HepG2 (cell line): ENCODE data around the gene GPR152.

Source experiments
- FOXO1 ChIP-seq: sonication (generic); formaldehyde crosslinking; IDR thresholded peaks from 2 replicates; pipeline ENCODE4 v1.4.0; 2020; ENCODE audit warnings: missing genetic modification reagents
- HNRNPLL ChIP-seq: fragments of 200-400 bp; formaldehyde crosslinking; IDR thresholded peaks from 2 replicates; pipeline ENCODE4 v1.6.1; 2017; ENCODE audit warnings: mild to moderate bottlenecking, low read depth, low read length; ENCODE audit not compliant: poor library complexity, severe bottlenecking
- MAF1 ChIP-seq: sonication (generic); formaldehyde crosslinking; IDR thresholded peaks from 2 replicates; pipeline ENCODE4 v1.5.0; 2020; ENCODE audit warnings: missing genetic modification reagents, borderline replicate concordance
- POLR2A ChIP-seq, 2 experiments: IDR thresholded peaks; 2 replicates each; pipeline ENCODE4 v1.6.1; 2011; ENCODE audit warnings: low read depth in 2 of 2, low read length in 2 of 2, mild to moderate bottlenecking in 1 of 2, moderate library complexity in 1 of 2; ENCODE audit not compliant: insufficient read depth in 1 of 2
- POLR2AphosphoS5 ChIP-seq: IDR thresholded peaks from 2 replicates; pipeline ENCODE4 v1.6.1; 2012; ENCODE audit warnings: low read depth, low read length
- ZFX ChIP-seq: sonication (generic); formaldehyde crosslinking; IDR thresholded peaks from 2 replicates; pipeline ENCODE4 v1.4.0; 2020; ENCODE audit warnings: mild to moderate bottlenecking, low read depth, missing genetic modification reagents, moderate library complexity
- ZKSCAN5 ChIP-seq: sonication (generic); formaldehyde crosslinking; IDR thresholded peaks from 2 replicates; pipeline ENCODE4 v1.5.1; 2020; ENCODE audit warnings: mild to moderate bottlenecking, missing genetic modification reagents
- TF ChIP-seq, protein P1 (sequence below): sonication (generic); formaldehyde crosslinking; IDR thresholded peaks from 2 replicates; pipeline ENCODE4 v1.5.0; 2020; ENCODE audit warnings: mild to moderate bottlenecking, missing genetic modification reagents, moderate library complexity

GRCh38 chr11:67450796-67451657 is 1.5 kb downstream of the GPR152 start:
- TF ChIP-seq POLR2A (IDR thresholded peaks at IDR 0.05; ENCODE audit: insufficient read depth in 1 of 2, low read depth in 2 of 2, low read length in 2 of 2) (no peak), MAF1 (CRISPR knock-in tag) (no peak), HNRNPLL (no peak), FOXO1 (CRISPR knock-in tag) (no peak), POLR2AphosphoS5 (no peak), ZKSCAN5 (CRISPR knock-in tag) (no peak), ZFX (CRISPR knock-in tag) (no peak)
- TF ChIP-seq, protein P1, sequence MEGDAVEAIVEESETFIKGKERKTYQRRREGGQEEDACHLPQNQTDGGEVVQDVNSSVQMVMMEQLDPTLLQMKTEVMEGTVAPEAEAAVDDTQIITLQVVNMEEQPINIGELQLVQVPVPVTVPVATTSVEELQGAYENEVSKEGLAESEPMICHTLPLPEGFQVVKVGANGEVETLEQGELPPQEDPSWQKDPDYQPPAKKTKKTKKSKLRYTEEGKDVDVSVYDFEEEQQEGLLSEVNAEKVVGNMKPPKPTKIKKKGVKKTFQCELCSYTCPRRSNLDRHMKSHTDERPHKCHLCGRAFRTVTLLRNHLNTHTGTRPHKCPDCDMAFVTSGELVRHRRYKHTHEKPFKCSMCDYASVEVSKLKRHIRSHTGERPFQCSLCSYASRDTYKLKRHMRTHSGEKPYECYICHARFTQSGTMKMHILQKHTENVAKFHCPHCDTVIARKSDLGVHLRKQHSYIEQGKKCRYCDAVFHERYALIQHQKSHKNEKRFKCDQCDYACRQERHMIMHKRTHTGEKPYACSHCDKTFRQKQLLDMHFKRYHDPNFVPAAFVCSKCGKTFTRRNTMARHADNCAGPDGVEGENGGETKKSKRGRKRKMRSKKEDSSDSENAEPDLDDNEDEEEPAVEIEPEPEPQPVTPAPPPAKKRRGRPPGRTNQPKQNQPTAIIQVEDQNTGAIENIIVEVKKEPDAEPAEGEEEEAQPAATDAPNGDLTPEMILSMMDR (CRISPR knock-in tag) = no peak
